ENCODE measurements around the gene PHRF1. TPM values are rescaled to one million over a fixed set of nuclear protein-coding genes. Genes with fewer than 3 reads are reported as not detected.

The PHRF1 gene
- total and polyA plus RNA-seq, 2 donors (not counting 3 experiments of a cell fraction or from before 2014, with no cell fraction given) = 14.2 to 39.4 TPM

DNA sequence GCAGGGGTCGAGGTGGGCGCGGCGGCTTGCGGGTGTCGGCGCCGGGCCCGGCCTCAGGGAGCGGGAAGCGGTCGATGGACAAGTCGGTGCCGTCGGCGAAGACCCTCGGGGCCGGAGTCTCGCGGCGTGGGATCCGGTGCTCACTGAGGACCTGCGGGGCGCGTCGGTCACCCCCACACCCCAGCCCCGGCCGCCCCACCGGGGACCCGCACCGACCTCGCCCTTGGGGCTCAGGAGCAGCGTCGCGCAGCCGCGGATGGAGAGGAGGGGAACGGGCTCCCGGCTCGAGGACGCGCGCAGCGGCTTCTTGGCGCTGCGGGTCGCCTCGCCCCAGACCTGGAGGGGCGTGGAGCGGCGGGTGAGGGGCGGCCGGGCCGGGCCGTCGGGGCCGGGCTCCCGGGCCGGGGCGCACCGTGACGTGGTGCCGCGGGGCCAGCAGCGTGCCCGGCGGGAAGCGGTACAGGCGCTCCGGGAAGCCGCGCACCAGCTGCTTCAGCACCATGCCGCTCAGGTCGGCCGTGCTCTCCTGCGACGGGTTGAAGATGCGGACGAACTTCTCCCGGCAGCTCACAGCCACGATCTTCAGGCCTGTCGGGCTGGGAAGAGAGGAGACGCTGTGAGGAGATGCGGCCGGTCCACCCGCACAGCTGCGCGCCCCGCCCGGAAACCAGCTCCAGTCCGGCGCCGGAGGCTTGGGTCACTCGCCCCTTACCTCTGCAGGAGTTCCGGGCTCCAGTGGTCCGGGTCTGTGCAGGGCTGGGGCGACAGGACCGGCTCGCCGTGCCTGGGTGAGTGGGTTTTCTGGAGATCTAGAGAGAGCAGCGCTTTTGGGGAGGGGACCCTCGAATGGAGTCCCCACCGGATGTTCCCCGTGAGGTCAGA, 20.2 kb upstream of the PHRF1 start:
- BruUV-seq (replicated peaks) = no TSS peak
- POLR2A ChIA-PET = interaction anchor here (0.6 to 1.2 kb wide), 2 partner anchors 15 to 263 kb away, joined by 3 read pairs; partner anchors contain the start of gene PNPLA2
- Histone ChIP-seq H4K20me1 (replicated peaks; ENCODE audit: control insufficient read depth, extremely low read depth, insufficient read depth, low read length) (no peaks in the 10 kb centered on the region), H3K79me2 (ENCODE audit: control insufficient read depth, insufficient read depth, low read length) (no peaks in the 10 kb centered on the region), H3K27ac (ENCODE audit: insufficient read depth, low read depth, low read length) (no peak overlapping the region), H3K9ac (replicated peaks; ENCODE audit: extremely low read depth, insufficient read depth, low read length) (no peak overlapping the region), H3K9me1 (replicated peaks; ENCODE audit: control insufficient read depth, extremely low read depth, insufficient read depth, low read length) (no peaks in the 10 kb centered on the region), H2AFZ (ENCODE audit: low read depth, low read length) (no peak overlapping the region), H3K4me3 (replicated peaks in 1 of 3; ENCODE audit: insufficient read depth in 1 of 3, low read depth in 1 of 3, low read length in 3 of 3) (no peak overlapping the region), H3K9me3 (replicated peaks; ENCODE audit: control insufficient read depth, insufficient read depth, low read length) (no peaks in the 10 kb centered on the region), H3K4me2 (ENCODE audit: insufficient read depth, low read length) (no peak overlapping the region), H3K4me1 (ENCODE audit: control insufficient read depth, extremely low read depth, insufficient read depth, low read length) (peaks cover 6% of the 10 kb centered on the region), H3K36me3 (ENCODE audit: control insufficient read depth in 2 of 2, extremely low read depth in 1 of 2, insufficient read depth in 2 of 2, low read length in 2 of 2) (no peaks in the 10 kb centered on the region), H3K27me3 (ENCODE audit: control insufficient read depth in 2 of 2, insufficient read depth in 2 of 2, low read length in 2 of 2) (peaks cover 13 to 21% of the 10 kb centered on the region in 2 experiments)
- CTCF ChIA-PET = interaction anchor here (1.2 to 2.2 kb wide), 4 partner anchors 11 to 170 kb away, joined by 3 to 7 read pairs (median 4); no protein-coding TSS in a partner anchor
- TF ChIP-seq EZH2 (IDR thresholded peaks at IDR 0.05; ENCODE audit: borderline replicate concordance, low read depth, low read length, severe bottlenecking) (peak; percentile 96), GATA2 (IDR thresholded peaks at IDR 0.05; ENCODE audit: insufficient read depth, insufficient read length, low read depth, low read length) (no peak)
- dilution Hi-C loops (cut with MboI; ENCODE audit: extremely low pct_ligation_motif_present, low sequenced_read_pairs) (no loop called here), intact Hi-C loops (cut with micrococcal nuclease) (loop anchor here (5.0 kb wide), 1 partner anchor 171 kb away; no protein-coding TSS in a partner anchor)
- DNase-seq (ENCODE audit: low read depth, low spot score) (no peak), FAIRE-seq (no peak)

DNA sequence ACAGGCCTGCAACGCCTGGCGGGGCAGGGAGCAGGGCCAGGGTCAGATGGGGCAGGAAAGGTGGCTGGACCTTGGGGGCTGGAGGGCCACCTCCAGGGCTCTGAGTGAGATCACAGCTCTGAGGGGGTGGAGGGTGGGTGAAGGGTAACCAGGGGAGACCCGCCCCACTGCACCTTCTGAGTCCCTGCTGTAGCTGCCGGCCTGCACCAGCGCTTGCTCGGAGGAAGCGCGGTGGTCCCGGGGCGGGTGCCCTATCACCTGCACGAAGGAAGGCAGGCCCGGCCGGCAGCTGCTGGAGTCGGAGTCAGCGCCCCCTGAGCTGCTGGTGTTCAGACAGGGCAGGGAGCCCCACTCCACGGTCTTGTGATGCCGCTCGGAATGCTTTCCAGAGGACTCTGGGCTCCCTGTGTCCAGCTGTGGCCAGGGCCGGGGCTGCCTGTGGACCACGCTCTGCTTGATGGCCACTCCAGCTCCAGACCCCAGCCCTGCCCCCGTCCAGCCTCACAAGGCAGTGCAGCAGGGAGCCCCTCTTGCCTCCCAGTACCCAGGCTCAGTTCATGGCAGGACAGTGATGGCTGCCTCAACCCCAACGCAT, 19.5 kb upstream of the PHRF1 start:
- H2AFZ ChIP-seq (ENCODE audit: low read depth, low read length) = no peak overlapping the region
- ChIA-PET CTCF (interaction anchor here (1.2 to 2.1 kb wide), 3 partner anchors 14 to 169 kb away, joined by 3 to 5 read pairs (median 4); no protein-coding TSS in a partner anchor), POLR2A (no interaction called here)
- peaks cover 9% of the 10 kb centered on the region for H3K4me1 ChIP-seq (ENCODE audit: control insufficient read depth, extremely low read depth, insufficient read depth, low read length)
- H3K4me3 ChIP-seq (replicated peaks in 1 of 3; ENCODE audit: insufficient read depth in 1 of 3, low read depth in 1 of 3, low read length in 3 of 3) = no peak overlapping the region
- H4K20me1 ChIP-seq (replicated peaks; ENCODE audit: control insufficient read depth, extremely low read depth, insufficient read depth, low read length) = no peaks in the 10 kb centered on the region
- no peaks in the 10 kb centered on the region for H3K36me3 ChIP-seq (ENCODE audit: control insufficient read depth in 2 of 2, extremely low read depth in 1 of 2, insufficient read depth in 2 of 2, low read length in 2 of 2)
- TF ChIP-seq POLR2AphosphoS5 (IDR thresholded peaks at IDR 0.05; ENCODE audit: insufficient read depth, low read depth, low read length) = no peak
- dilution Hi-C loops (cut with MboI; ENCODE audit: extremely low pct_ligation_motif_present, low sequenced_read_pairs) (no loop called here), intact Hi-C loops (cut with micrococcal nuclease) (loop anchor here (5.0 kb wide), 1 partner anchor 171 kb away; no protein-coding TSS in a partner anchor)
- no peak overlapping the region for H3K27ac ChIP-seq (ENCODE audit: insufficient read depth, low read depth, low read length)
- H3K27me3 ChIP-seq (ENCODE audit: control insufficient read depth in 2 of 2, insufficient read depth in 2 of 2, low read length in 2 of 2) = peaks cover 13 to 21% of the 10 kb centered on the region in 2 experiments
- no peaks in the 10 kb centered on the region for H3K79me2 ChIP-seq (ENCODE audit: control insufficient read depth, insufficient read depth, low read length)
- BruUV-seq (replicated peaks) = no TSS peak
- no peak overlapping the region for H3K4me2 ChIP-seq (ENCODE audit: insufficient read depth, low read length)
- no peak for FAIRE-seq
- no peak for DNase-seq (ENCODE audit: low read depth, low spot score)
- no peaks in the 10 kb centered on the region for H3K9me1 ChIP-seq (replicated peaks; ENCODE audit: control insufficient read depth, extremely low read depth, insufficient read depth, low read length)
- no peak overlapping the region for H3K9ac ChIP-seq (replicated peaks; ENCODE audit: extremely low read depth, insufficient read depth, low read length)
- no peaks in the 10 kb centered on the region for H3K9me3 ChIP-seq (replicated peaks; ENCODE audit: control insufficient read depth, insufficient read depth, low read length)
